GM23338 (cell line): ENCODE data around the gene ING3. TPM values are rescaled to one million over a fixed set of nuclear protein-coding genes. Genes with fewer than 3 reads are reported as not detected.

Source experiments
- ATAC-seq: fragments of 200-7000 bp; cut with Tn5 transposase; 3 replicates; pipeline ENCODE4 v1.9.1; 2020
- DNase-seq: peaks from one replicate; pipeline ENCODE4 v3.0.0-alpha.2; 2015; ENCODE audit warnings: low spot score
- H2AFZ ChIP-seq: fragments of 200-600 bp; sonication (generic); 2 replicates; pipeline ENCODE4 v1.8.0; 2016; ENCODE audit warnings: antibody characterized with exemption, mild to moderate bottlenecking, moderate library complexity
- H3F3A ChIP-seq: fragments of 200-600 bp; sonication (generic); replicated peaks from 2 replicates; pipeline ENCODE4 v1.8.0; 2017; ENCODE audit warnings: antibody characterized with exemption, mixed run types, low read depth
- H3K27ac ChIP-seq: fragments of 200-600 bp; sonication (generic); 2 replicates; pipeline ENCODE4 v1.6.1; 2016; ENCODE audit warnings: low read depth
- H3K27me3 ChIP-seq: fragments of 200-600 bp; sonication (generic); 2 replicates; pipeline ENCODE4 v1.8.0; 2016; ENCODE audit warnings: mild to moderate bottlenecking, mixed run types, moderate library complexity; ENCODE audit not compliant: insufficient read depth
- H3K36me3 ChIP-seq: fragments of 200-600 bp; sonication (generic); 2 replicates; pipeline ENCODE4 v1.8.0; 2016; ENCODE audit warnings: mild to moderate bottlenecking; ENCODE audit not compliant: insufficient read depth
- H3K4me1 ChIP-seq: fragments of 200-600 bp; sonication (generic); 2 replicates; pipeline ENCODE4 v1.8.0; 2016; ENCODE audit warnings: mild to moderate bottlenecking, moderate library complexity; ENCODE audit not compliant: insufficient read depth
- H3K4me2 ChIP-seq: fragments of 200-600 bp; sonication (generic); 2 replicates; pipeline ENCODE4 v1.7.1; 2017; ENCODE audit warnings: mixed run types
- H3K4me3 ChIP-seq: fragments of 200-600 bp; sonication (generic); 2 replicates; pipeline ENCODE4 v1.6.1; 2016; ENCODE audit warnings: mixed run types
- H3K79me2 ChIP-seq: fragments of 200-600 bp; sonication (generic); replicated peaks from 2 replicates; pipeline ENCODE4 v1.8.0; 2017; ENCODE audit warnings: mild to moderate bottlenecking; ENCODE audit not compliant: insufficient read depth
- H3K9me2 ChIP-seq: fragments of 200-600 bp; sonication (generic); 2 replicates; pipeline ENCODE4 v1.8.0; 2017; ENCODE audit not compliant: insufficient read depth
- H4K20me1 ChIP-seq: fragments of 200-600 bp; sonication (generic); replicated peaks from 2 replicates; pipeline ENCODE4 v1.8.0; 2017; ENCODE audit warnings: mild to moderate bottlenecking; ENCODE audit not compliant: insufficient read depth
- H3K27ac Mint-ChIP-seq: 2 replicates; pipeline ENCODE4 v1.8.0; 2020; ENCODE audit warnings: inconsistent platforms, mild to moderate bottlenecking, moderate library complexity, mixed read lengths
- H3K27me3 Mint-ChIP-seq: 3 replicates; pipeline ENCODE4 v1.8.0; 2022; ENCODE audit warnings: low read depth, mild to moderate bottlenecking, moderate library complexity, mixed read lengths, inconsistent platforms; ENCODE audit not compliant: insufficient read depth, poor library complexity
- H3K36me3 Mint-ChIP-seq: 3 replicates; pipeline ENCODE4 v1.8.0; 2021; ENCODE audit warnings: low read depth, mild to moderate bottlenecking, inconsistent platforms, moderate library complexity, mixed read lengths
- H3K4me1 Mint-ChIP-seq: 3 replicates; pipeline ENCODE4 v1.8.0; 2020; ENCODE audit warnings: mild to moderate bottlenecking, inconsistent platforms, mixed read lengths
- H3K4me3 Mint-ChIP-seq: 3 replicates; pipeline ENCODE4 v1.8.0; 2021; ENCODE audit warnings: moderate library complexity, mild to moderate bottlenecking, inconsistent platforms, mixed read lengths
- H3K9me3 Mint-ChIP-seq: 3 replicates; pipeline ENCODE4 v1.8.0; 2020; ENCODE audit warnings: moderate library complexity, mild to moderate bottlenecking, inconsistent platforms, mixed read lengths
- EZH2phosphoT487 ChIP-seq: fragments of 200-600 bp; sonication (generic); IDR thresholded peaks from one replicate; pipeline ENCODE4 v1.8.1; 2018; ENCODE audit warnings: antibody characterized with exemption; ENCODE audit not compliant: unreplicated experiment
- JUNB ChIP-seq: IDR thresholded peaks from one replicate; pipeline ENCODE4 v1.6.1; 2016; ENCODE audit warnings: antibody characterized with exemption; ENCODE audit not compliant: unreplicated experiment
- NANOG ChIP-seq: IDR thresholded peaks from 2 replicates; pipeline ENCODE4 v1.6.1; 2016; ENCODE audit warnings: antibody characterized with exemption, borderline replicate concordance
- POLR2AphosphoS5 ChIP-seq: IDR thresholded peaks from 2 replicates; pipeline ENCODE4 v1.6.1; 2016; ENCODE audit warnings: antibody characterized with exemption, low read depth
- STAT1 ChIP-seq: IDR thresholded peaks from one replicate; pipeline ENCODE4 v1.6.1; 2016; ENCODE audit warnings: antibody characterized with exemption; ENCODE audit not compliant: unreplicated experiment
- ZNF114 ChIP-seq: fragments of 250-450 bp; sonication (Bioruptor Pico); IDR thresholded peaks from 2 replicates; pipeline ENCODE4 v1.5.0; 2020; ENCODE audit warnings: mild to moderate bottlenecking, moderate library complexity
- ZNF331 ChIP-seq: fragments of 250-450 bp; sonication (Bioruptor Pico); IDR thresholded peaks from 2 replicates; pipeline ENCODE4 v1.5.0; 2020; ENCODE audit warnings: low read depth, mild to moderate bottlenecking, moderate library complexity
- polyA plus RNA-seq: library from polyadenylated mRNA; unstranded; fragments of >200 nt; fragmentation: Nextera tagmentation; extraction: Ambion mirVana; gene quantifications from 2 replicates; pipeline ENCODE4 v1.2.1, GENCODE V29; 2016
- total RNA-seq: library from RNA; depleted of rRNA; stranded (reverse); fragments of >200 nt; shearing (Covaris generic); gene quantifications from 2 replicates; pipeline ENCODE4 v1.2.3, GENCODE V29; 2014
- TF ChIP-seq, protein P1 (sequence below): IDR thresholded peaks from 2 replicates; pipeline ENCODE4 v1.6.1; 2016; ENCODE audit warnings: antibody characterized with exemption
- TF ChIP-seq, protein P2 (sequence below): fragments of 250-450 bp; sonication (Bioruptor Pico); IDR thresholded peaks from 2 replicates; pipeline ENCODE4 v1.5.0; 2020; ENCODE audit warnings: mild to moderate bottlenecking, moderate library complexity
- TF ChIP-seq, protein P3 (sequence below), 2 experiments: fragments of 200-600 bp in 1 of 2; sonication (generic) in 1 of 2; conservative IDR thresholded peaks; 2 replicates each; pipeline versions ENCODE4 v1.5.1 to v1.6.1; 2016 to 2017; ENCODE audit warnings: antibody characterized with exemption in 2 of 2, low read depth in 2 of 2, mild to moderate bottlenecking in 2 of 2, moderate library complexity in 1 of 2

The ING3 gene
- total and polyA plus RNA-seq, 2 experiments from 2014 or later: 17.8 to 26.2 TPM

DNA sequence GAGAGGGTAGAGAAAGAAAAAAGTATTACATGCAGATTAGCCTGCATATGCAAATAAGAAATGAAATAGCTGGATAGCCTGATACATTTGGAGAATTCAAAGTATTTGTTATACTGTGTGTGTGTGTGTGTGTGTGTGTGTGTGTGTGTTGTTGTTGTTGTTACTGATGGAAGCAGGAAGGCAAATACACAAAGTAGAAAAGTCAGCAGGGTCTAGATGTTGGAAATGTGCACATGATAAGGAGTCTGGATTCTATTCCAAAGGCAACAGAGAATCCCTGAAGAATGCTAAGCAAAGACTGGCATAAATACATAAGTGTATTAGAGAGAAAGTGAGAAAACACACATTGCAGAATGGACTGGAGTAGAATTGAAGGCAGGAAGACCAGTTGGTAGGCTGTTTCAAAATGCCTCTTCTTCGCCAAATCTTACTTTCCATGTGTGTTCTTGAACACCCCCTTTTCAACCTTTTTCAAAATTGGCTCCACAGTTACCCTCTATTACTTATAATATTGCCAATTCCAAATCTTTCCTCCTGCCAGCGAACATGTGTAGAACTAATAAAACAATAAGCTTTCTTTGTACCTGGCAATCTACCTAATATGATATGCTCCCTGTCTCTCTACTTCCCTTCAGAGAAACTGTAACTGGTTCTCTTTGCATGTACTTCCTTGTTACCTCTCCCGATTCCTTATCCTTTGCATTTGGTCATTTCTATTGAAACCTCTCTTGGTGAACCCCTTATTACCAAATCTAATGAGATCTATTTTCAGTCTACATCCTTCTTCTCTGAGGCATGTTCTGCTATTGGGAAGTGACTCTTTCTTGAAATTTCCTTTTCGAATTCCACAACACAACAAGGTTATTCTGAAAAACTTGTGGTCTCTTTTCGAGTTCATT, 44.2 kb downstream of the ING3 start:
- no peak for ATAC-seq
- no peaks in the 10 kb centered on the region for H3K36me3 Mint-ChIP-seq

More for the DNA sequence above, 44.2 kb downstream of the ING3 start:
- no peak for TF ChIP-seq EZH2phosphoT487
- TF ChIP-seq, protein P1, sequence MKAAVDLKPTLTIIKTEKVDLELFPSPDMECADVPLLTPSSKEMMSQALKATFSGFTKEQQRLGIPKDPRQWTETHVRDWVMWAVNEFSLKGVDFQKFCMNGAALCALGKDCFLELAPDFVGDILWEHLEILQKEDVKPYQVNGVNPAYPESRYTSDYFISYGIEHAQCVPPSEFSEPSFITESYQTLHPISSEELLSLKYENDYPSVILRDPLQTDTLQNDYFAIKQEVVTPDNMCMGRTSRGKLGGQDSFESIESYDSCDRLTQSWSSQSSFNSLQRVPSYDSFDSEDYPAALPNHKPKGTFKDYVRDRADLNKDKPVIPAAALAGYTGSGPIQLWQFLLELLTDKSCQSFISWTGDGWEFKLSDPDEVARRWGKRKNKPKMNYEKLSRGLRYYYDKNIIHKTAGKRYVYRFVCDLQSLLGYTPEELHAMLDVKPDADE: no peak
- TF ChIP-seq NANOG: no peak
- no peak for TF ChIP-seq ZNF331 (CRISPR knock-in tag)
- TF ChIP-seq, protein P2, sequence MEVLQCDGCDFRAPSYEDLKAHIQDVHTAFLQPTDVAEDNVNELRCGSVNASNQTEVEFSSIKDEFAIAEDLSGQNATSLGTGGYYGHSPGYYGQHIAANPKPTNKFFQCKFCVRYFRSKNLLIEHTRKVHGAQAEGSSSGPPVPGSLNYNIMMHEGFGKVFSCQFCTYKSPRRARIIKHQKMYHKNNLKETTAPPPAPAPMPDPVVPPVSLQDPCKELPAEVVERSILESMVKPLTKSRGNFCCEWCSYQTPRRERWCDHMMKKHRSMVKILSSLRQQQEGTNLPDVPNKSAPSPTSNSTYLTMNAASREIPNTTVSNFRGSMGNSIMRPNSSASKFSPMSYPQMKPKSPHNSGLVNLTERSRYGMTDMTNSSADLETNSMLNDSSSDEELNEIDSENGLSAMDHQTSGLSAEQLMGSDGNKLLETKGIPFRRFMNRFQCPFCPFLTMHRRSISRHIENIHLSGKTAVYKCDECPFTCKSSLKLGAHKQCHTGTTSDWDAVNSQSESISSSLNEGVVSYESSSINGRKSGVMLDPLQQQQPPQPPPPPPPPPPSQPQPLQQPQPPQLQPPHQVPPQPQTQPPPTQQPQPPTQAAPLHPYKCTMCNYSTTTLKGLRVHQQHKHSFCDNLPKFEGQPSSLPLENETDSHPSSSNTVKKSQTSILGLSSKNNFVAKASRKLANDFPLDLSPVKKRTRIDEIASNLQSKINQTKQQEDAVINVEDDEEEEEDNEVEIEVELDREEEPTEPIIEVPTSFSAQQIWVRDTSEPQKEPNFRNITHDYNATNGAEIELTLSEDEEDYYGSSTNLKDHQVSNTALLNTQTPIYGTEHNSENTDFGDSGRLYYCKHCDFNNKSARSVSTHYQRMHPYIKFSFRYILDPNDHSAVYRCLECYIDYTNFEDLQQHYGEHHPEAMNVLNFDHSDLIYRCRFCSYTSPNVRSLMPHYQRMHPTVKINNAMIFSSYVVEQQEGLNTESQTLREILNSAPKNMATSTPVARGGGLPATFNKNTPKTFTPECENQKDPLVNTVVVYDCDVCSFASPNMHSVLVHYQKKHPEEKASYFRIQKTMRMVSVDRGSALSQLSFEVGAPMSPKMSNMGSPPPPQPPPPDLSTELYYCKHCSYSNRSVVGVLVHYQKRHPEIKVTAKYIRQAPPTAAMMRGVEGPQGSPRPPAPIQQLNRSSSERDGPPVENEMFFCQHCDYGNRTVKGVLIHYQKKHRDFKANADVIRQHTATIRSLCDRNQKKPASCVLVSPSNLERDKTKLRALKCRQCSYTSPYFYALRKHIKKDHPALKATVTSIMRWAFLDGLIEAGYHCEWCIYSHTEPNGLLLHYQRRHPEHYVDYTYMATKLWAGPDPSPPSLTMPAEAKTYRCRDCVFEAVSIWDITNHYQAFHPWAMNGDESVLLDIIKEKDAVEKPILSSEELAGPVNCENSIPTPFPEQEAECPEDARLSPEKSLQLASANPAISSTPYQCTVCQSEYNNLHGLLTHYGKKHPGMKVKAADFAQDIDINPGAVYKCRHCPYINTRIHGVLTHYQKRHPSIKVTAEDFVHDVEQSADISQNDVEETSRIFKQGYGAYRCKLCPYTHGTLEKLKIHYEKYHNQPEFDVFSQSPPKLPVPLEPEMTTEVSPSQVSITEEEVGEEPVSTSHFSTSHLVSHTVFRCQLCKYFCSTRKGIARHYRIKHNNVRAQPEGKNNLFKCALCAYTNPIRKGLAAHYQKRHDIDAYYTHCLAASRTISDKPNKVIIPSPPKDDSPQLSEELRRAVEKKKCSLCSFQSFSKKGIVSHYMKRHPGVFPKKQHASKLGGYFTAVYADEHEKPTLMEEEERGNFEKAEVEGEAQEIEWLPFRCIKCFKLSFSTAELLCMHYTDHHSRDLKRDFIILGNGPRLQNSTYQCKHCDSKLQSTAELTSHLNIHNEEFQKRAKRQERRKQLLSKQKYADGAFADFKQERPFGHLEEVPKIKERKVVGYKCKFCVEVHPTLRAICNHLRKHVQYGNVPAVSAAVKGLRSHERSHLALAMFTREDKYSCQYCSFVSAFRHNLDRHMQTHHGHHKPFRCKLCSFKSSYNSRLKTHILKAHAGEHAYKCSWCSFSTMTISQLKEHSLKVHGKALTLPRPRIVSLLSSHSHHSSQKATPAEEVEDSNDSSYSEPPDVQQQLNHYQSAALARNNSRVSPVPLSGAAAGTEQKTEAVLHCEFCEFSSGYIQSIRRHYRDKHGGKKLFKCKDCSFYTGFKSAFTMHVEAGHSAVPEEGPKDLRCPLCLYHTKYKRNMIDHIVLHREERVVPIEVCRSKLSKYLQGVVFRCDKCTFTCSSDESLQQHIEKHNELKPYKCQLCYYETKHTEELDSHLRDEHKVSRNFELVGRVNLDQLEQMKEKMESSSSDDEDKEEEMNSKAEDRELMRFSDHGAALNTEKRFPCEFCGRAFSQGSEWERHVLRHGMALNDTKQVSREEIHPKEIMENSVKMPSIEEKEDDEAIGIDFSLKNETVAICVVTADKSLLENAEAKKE: no peak
- no peak for TF ChIP-seq JUNB
- no peak for TF ChIP-seq ZNF114 (CRISPR knock-in tag)
- no peak for TF ChIP-seq POLR2AphosphoS5
- TF ChIP-seq, protein P3, sequence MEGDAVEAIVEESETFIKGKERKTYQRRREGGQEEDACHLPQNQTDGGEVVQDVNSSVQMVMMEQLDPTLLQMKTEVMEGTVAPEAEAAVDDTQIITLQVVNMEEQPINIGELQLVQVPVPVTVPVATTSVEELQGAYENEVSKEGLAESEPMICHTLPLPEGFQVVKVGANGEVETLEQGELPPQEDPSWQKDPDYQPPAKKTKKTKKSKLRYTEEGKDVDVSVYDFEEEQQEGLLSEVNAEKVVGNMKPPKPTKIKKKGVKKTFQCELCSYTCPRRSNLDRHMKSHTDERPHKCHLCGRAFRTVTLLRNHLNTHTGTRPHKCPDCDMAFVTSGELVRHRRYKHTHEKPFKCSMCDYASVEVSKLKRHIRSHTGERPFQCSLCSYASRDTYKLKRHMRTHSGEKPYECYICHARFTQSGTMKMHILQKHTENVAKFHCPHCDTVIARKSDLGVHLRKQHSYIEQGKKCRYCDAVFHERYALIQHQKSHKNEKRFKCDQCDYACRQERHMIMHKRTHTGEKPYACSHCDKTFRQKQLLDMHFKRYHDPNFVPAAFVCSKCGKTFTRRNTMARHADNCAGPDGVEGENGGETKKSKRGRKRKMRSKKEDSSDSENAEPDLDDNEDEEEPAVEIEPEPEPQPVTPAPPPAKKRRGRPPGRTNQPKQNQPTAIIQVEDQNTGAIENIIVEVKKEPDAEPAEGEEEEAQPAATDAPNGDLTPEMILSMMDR (conservative IDR thresholded peaks at IDR 0.05; ENCODE audit: low read depth in 2 of 2): no peak
- TF ChIP-seq STAT1: no peak
- no peaks in the 10 kb centered on the region for H3K4me1 Mint-ChIP-seq
- no peak for DNase-seq
- no peaks in the 10 kb centered on the region for H3K4me1 ChIP-seq
- H3K36me3 ChIP-seq: no peaks in the 10 kb centered on the region
- H2AFZ ChIP-seq: no peak overlapping the region
- H3K4me3 ChIP-seq: no peak overlapping the region
- H3K27ac Mint-ChIP-seq: no peak overlapping the region
- no peak overlapping the region for H3K4me2 ChIP-seq
- no peaks in the 10 kb centered on the region for H3K9me3 Mint-ChIP-seq
- no peak overlapping the region for H3K27ac ChIP-seq
- peaks cover 1% of the 10 kb centered on the region for H3K27me3 Mint-ChIP-seq
- H3K79me2 ChIP-seq: no peaks in the 10 kb centered on the region
- no peaks in the 10 kb centered on the region for H3K9me2 ChIP-seq
- no peaks in the 10 kb centered on the region for H3F3A ChIP-seq
- H3K4me3 Mint-ChIP-seq: no peak overlapping the region
- H4K20me1 ChIP-seq: no peaks in the 10 kb centered on the region
- H3K27me3 ChIP-seq: no peaks in the 10 kb centered on the region
